ENCODE data around the gene CLN5.

The CLN5 gene

DNA sequence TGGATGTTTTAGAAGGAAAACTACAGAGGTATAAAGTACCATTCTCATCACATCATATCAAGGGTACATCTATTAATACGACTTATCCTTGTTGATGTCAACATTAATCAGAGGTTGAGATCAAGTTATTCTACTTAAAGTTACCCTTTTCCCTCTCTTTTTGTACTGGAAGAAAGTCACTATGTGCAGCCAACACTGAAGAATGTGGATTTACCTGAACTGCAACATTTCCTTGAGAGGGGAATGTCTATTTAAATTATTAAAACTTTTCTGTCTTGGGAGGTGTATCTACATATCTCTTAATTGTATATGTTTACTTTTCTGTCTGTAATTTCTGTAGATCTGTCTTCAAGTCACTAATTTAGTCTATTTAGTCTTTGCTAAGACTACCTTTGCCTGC is 37.6 kb downstream of the CLN5 start:
- no peak overlapping the region for H3K4me3 ChIP-seq (ENCODE audit: low read length)
- TF ChIP-seq, protein P1, sequence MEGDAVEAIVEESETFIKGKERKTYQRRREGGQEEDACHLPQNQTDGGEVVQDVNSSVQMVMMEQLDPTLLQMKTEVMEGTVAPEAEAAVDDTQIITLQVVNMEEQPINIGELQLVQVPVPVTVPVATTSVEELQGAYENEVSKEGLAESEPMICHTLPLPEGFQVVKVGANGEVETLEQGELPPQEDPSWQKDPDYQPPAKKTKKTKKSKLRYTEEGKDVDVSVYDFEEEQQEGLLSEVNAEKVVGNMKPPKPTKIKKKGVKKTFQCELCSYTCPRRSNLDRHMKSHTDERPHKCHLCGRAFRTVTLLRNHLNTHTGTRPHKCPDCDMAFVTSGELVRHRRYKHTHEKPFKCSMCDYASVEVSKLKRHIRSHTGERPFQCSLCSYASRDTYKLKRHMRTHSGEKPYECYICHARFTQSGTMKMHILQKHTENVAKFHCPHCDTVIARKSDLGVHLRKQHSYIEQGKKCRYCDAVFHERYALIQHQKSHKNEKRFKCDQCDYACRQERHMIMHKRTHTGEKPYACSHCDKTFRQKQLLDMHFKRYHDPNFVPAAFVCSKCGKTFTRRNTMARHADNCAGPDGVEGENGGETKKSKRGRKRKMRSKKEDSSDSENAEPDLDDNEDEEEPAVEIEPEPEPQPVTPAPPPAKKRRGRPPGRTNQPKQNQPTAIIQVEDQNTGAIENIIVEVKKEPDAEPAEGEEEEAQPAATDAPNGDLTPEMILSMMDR (conservative IDR thresholded peaks at IDR 0.05; ENCODE audit: low read depth, low read length), result no peak

DNA sequence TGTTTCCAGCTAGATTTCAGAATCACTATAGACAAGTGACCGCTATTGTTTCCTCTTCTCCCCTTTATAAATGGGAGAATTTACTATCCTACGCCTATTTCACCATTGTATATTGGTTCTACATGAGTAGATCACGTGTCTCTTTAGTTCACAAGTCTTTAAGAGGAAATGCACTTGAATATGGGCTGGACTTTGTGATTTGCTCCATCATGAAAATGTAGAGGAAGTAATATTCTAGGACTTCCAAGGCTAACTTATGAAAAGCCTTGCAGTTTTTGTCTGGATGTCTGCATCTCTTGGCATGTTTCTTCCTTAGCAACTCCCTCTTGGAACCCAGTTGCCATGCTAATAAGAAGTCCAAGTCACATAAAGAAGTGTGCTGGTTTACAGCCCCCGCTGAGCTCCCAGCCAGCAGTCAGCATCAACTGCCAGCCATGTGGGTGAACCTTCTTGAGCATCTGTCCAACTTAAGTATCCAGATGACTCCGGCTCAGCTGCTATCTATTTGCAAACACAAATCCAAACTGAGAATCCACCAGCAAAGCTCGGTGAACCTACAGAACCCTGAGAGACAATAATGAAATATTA is 39.9 kb downstream of the CLN5 start:
- TF ChIP-seq, protein P1 (conservative IDR thresholded peaks at IDR 0.05; ENCODE audit: low read depth, low read length), result no peak
- no peak overlapping the region for H3K4me3 ChIP-seq (ENCODE audit: low read length)
- DNase-seq (ENCODE audit: low read depth), result no peak

More for the DNA sequence above, 37.6 kb downstream of the CLN5 start:
- no peak for DNase-seq (ENCODE audit: low read depth)

DNA sequence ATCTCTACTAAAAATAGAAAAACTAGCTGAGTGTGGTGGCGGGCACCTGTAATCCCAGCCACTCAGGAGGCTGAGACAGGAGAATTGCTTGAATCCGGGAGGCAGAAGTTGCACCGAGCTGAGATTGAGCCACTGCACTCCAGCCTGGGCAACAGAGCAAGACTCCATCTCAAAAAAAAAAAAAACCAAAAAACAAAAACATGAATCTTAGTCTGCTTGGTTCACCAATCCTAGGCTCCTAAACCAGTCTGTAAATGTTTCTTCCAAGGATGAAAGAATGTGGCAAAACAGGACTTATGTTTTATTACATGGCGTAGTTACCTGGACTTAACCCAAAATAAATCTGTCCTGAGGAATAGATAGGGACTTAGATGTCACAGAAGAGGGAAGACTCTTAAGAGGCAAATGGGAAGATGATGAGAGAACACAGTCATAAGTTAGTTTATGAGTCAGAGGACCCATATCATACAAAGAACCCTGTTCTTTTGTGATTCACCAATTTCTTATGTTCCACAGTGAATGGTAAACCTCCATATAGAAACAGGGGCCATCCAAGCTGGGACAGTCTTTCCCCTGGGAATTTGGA is 41.9 kb downstream of the CLN5 start:
- H3K4me3 ChIP-seq (ENCODE audit: low read length), result no peak overlapping the region
- TF ChIP-seq, protein P1 (conservative IDR thresholded peaks at IDR 0.05; ENCODE audit: low read depth, low read length), result no peak
- DNase-seq (ENCODE audit: low read depth), result no peak

DNA sequence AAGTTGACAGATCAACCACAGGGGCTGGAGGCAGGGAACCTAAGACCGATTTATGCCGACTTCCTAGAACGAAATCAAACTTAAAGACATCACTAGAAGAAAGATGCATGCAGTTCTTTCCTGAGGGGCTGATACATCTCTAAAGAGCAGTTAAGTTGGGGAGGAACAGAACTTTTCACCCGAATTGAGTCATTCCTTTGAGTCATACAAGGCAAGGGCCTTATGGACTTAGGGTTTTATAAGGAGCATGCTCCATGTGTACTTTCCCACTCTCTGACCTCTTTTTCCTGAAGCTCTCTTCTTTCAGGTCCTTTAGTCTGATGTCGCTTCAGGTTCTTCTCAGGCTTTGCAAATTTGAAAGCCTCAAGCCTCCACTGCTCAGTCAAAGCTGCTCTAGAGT is 43.0 kb downstream of the CLN5 start:
- no peak for DNase-seq (ENCODE audit: low read depth)
- TF ChIP-seq, protein P1 (conservative IDR thresholded peaks at IDR 0.05; ENCODE audit: low read depth, low read length), result no peak
- no peak overlapping the region for H3K4me3 ChIP-seq (ENCODE audit: low read length)

DNA sequence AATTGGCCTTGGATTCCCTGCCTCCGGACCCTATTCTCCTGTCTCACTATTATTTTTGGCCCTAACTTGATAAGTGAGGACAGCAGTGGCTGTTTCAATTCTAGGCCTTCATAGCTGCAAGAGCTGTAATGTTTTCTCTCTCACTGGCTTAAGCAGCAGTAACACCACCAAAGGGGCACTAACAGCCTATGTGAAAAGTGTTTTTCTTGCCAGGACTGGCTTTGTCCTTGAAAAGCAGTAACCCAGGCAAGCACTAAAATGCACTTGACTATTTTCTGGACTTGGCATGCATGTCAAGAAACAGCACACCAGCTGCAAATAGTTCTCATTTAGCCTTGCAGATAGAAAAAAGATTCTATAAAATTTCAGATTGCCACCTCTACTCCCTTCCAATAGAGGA is 44.4 kb downstream of the CLN5 start:
- no peak overlapping the region for H3K4me3 ChIP-seq (ENCODE audit: low read length)
- TF ChIP-seq, protein P1 (conservative IDR thresholded peaks at IDR 0.05; ENCODE audit: low read depth, low read length), result no peak
- no peak for DNase-seq (ENCODE audit: low read depth)

DNA sequence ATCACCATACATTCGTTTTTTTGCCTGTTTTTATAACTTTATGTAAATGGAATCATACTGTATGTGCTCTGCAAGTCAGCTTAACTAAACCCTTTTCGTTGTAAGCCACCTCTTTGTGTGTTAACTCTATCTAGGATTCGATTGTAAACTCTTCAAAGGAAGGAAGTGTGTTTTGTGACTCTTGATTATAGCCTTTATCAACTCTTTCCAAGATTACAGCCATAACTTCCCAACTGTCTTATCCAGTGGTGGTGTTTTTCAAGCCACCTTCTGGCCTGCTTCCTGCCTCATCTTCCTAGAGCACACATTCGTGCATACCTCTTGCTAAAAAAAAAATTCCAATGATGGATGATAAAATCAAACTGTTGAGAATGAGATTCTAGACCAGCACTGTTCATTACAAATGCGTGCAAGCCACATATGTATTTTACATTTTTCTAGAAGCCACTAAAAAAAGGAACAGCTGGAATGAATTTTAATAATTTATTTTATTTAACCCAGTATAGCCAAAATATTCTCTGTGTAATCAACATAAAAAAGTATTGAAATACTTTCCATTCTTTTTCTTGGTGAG is 47.1 kb downstream of the CLN5 start:
- TF ChIP-seq, protein P1 (conservative IDR thresholded peaks at IDR 0.05; ENCODE audit: low read depth, low read length), result no peak

DNA sequence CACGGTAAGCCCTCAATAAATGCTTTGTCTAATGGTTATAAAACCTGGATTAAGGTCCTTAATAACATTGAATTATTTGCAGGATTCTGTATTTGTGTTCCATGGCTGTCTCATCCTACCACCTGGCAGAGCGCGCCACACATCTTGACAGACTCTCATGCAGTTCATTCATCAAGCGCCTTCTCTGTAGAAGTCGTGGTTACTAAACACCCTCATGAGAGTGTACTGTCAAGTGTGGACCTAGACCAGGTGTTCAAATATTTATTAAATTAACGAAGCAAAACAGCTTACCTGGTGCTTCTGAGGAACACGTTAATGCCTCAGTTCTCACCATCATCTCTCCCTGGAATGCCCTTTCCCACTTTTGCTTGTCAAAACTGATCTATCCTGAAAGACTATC is 48.2 kb downstream of the CLN5 start:
- no peak for DNase-seq (ENCODE audit: low read depth)
- H3K4me3 ChIP-seq (ENCODE audit: low read length), result no peak overlapping the region
- TF ChIP-seq, protein P1 (conservative IDR thresholded peaks at IDR 0.05; ENCODE audit: low read depth, low read length), result no peak

More for the DNA sequence above, 47.1 kb downstream of the CLN5 start:
- DNase-seq (ENCODE audit: low read depth), result no peak
- H3K4me3 ChIP-seq (ENCODE audit: low read length), result no peak overlapping the region

All from retinal pigment epithelial cell (primary cell).